ENCODE results near the gene HBG2.
"Not testable (repeated sequence)": the region's sequence is repeated elsewhere in the genome, so short reads cannot be mapped to it uniquely, and the experiment has no call there.

The HBG2 gene

GRCh38 chr11:5249807-5250396 lies 4.7 kb downstream of the HBG2 start, which contains the start of gene HBG1:
Gene HBG1 (minus strand): TSS chr11:5249857. CDS start chr11:5249804, 53 bp downstream.
- DNase-seq (ENCODE audit: low read depth) = not testable (repeated sequence)

- DNase-seq (ENCODE audit: low read depth) = not testable (repeated sequence)
Observed at GRCh38 chr11:5248498-5248897, 6.1 kb downstream of the HBG2 start.

- peak; percentile 15 for DNase-seq (ENCODE audit: low read depth)
Observed at GRCh38 chr11:5247472-5248192, 6.9 kb downstream of the HBG2 start.

- peak; percentile 18 for DNase-seq (ENCODE audit: low read depth)
Observed at GRCh38 chr11:5246772-5247471, 7.7 kb downstream of the HBG2 start.

GRCh38 chr11:5245155-5245554 lies 9.4 kb downstream of the HBG2 start:
- no peak for DNase-seq (ENCODE audit: low read depth)

- DNase-seq (ENCODE audit: low read depth) = no peak
Observed at GRCh38 chr11:5243816-5244180, 10.8 kb downstream of the HBG2 start.

GRCh38 chr11:5242933-5243815 lies 11.4 kb downstream of the HBG2 start:
- DNase-seq (ENCODE audit: low read depth) = peak; percentile 81

GRCh38 chr11:5242208-5242607 lies 12.4 kb downstream of the HBG2 start:
- no peak for DNase-seq (ENCODE audit: low read depth)

- DNase-seq (ENCODE audit: low read depth) = no peak
Observed at GRCh38 chr11:5241458-5241857, 13.1 kb downstream of the HBG2 start.

- DNase-seq (ENCODE audit: low read depth) = no peak
Observed at GRCh38 chr11:5240458-5240857, 14.1 kb downstream of the HBG2 start.

GRCh38 chr11:5240056-5240455 lies 14.5 kb downstream of the HBG2 start:
- no peak for DNase-seq (ENCODE audit: low read depth)

GRCh38 chr11:5239046-5239445 lies 15.5 kb downstream of the HBG2 start:
- peak; percentile 25 for DNase-seq (ENCODE audit: low read depth)

- no peak for DNase-seq (ENCODE audit: low read depth)
Observed at GRCh38 chr11:5238486-5238885, 16.1 kb downstream of the HBG2 start.

GRCh38 chr11:5237420-5237819 lies 17.2 kb downstream of the HBG2 start:
- DNase-seq (ENCODE audit: low read depth) = no peak

GRCh38 chr11:5235364-5236095 lies 19.1 kb downstream of the HBG2 start:
- no peak for DNase-seq (ENCODE audit: low read depth)

- peak; percentile 64 for DNase-seq (ENCODE audit: low read depth)
Observed at GRCh38 chr11:5234381-5234834, 20.2 kb downstream of the HBG2 start, which contains the start of gene HBD. Gene HBD (minus strand): TSS chr11:5234483. CDS start chr11:5234433, 50 bp downstream.

- DNase-seq (ENCODE audit: low read depth) = no peak
Observed at GRCh38 chr11:5233307-5233706, 21.3 kb downstream of the HBG2 start.

- DNase-seq (ENCODE audit: low read depth) = no peak
Observed at GRCh38 chr11:5232821-5233220, 21.8 kb downstream of the HBG2 start.

GRCh38 chr11:5232176-5232575 lies 22.4 kb downstream of the HBG2 start:
- no peak for DNase-seq (ENCODE audit: low read depth)

GRCh38 chr11:5231111-5231510 lies 23.5 kb downstream of the HBG2 start:
- DNase-seq (ENCODE audit: low read depth) = no peak

- no peak for DNase-seq (ENCODE audit: low read depth)
Observed at GRCh38 chr11:5230266-5230665, 24.3 kb downstream of the HBG2 start.

Data from iris pigment epithelial cell (primary cell).